NCI-H345 treated with DMSO at 0.1 percent for 48 hours (cell line): ENCODE results near the gene FKBP8.

ENCODE experiments used
- DNase-seq: peaks from one replicate; lab custom pipeline; 2025; ENCODE audit not compliant: unreplicated experiment; lab: John Stamatoyannopoulos, UW

Gene FKBP8

GRCh38 chr19:18487576-18488402, 55.6 kb downstream of the FKBP8 start:
- DNase-seq, result no peak

- DNase-seq, result no peak
Observed at GRCh38 chr19:18486746-18487145, 56.6 kb downstream of the FKBP8 start.

- DNase-seq, result no peak
Observed at GRCh38 chr19:18484992-18485391, 58.4 kb downstream of the FKBP8 start.

GRCh38 chr19:18483119-18483890, 60.1 kb downstream of the FKBP8 start:
- DNase-seq, result no peak
